Astrocyte (in vitro differentiated cells and primary cell): Measurements from ENCODE around the gene SOCS6.

Experiments
- CTCF ChIP-seq: IDR thresholded peaks from 2 replicates; pipeline ENCODE4 v1.5.1; 2011; ENCODE audit warnings: low read depth, mild to moderate bottlenecking, inconsistent platforms, low read length, moderate library complexity; ENCODE audit not compliant: insufficient read depth
- EZH2 ChIP-seq: IDR thresholded peaks from 2 replicates; pipeline ENCODE4 v1.6.1; 2012; ENCODE audit warnings: mild to moderate bottlenecking, low read length, inconsistent platforms; ENCODE audit not compliant: insufficient read depth

DNA sequence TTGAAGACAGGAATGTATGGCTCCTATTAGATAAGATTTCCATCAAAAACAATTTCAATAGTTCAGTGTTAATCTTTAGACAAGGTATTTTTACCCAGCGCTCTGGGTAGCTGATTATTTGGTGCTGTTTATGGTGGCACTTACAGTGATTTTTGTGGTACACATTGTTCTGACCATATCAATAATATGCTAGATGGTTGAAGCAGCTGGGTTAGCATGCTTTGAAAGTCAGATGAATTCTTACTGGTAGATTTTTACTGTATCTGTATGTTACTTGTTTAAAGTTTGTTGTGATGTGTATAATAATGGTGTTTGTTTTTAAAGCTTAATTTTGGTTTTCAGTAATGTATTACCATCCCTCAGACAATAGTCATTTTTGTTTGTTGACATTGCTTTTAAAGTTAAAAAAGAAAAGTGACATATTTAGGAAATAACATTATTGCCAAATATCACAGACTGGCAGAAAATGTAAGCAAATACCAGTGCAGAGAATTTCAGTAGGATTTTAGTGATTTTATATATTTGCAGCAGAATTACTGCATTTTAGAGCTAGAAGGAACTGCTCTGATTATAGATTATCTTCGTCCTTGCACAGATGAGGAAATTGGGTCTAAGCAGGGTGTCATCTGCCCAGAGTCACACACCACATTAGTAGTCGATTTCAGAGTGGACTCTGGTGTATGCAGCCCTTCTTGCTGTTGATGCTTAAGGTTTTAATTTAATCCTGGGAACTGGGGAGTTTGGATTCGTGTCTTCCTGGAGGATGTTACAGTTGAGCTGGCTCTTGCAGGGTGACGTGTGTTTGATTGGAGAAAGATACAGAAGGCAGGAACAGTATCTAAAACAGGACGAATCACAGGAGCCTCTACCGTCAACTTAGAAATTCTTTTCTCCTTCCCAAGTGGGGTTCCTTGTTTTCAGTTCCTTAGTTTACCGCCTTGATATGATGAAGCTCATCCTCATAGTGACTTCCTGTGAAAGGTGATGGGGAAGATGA lies 6.6 kb downstream of the SOCS6 start:
- TF ChIP-seq CTCF (no peak), EZH2 (no peak)
